Transverse colon (tissue), 4 donors: ENCODE results near the gene CCNC. TPM values are rescaled to one million over a fixed set of nuclear protein-coding genes. Genes with fewer than 3 reads are reported as not detected.

Source experiments
- DNase-seq: peaks from one replicate; pipeline ENCODE4 v3.0.0-alpha.2; 2019
- H3K27ac ChIP-seq, 4 donors: fragments of 200-600 bp; sonication (generic); 2 replicates each; pipeline ENCODE4 v1.5.1; 2016 to 2018; ENCODE audit warnings: inconsistent platforms in 4 of 4
- H3K27me3 ChIP-seq: fragments of 200-600 bp; sonication (generic); 2 replicates; pipeline ENCODE4 v1.5.1; 2017; ENCODE audit warnings: inconsistent platforms
- H3K36me3 ChIP-seq, 4 donors: fragments of 200-600 bp; sonication (generic); 2 replicates each; pipeline ENCODE4 v1.5.1; 2017 to 2019; ENCODE audit warnings: inconsistent platforms in 4 of 4
- H3K4me1 ChIP-seq, 4 donors: fragments of 200-600 bp; sonication (generic); 2 replicates each; pipeline ENCODE4 v1.5.1; 2017 to 2020; ENCODE audit warnings: inconsistent platforms in 4 of 4
- H3K4me3 ChIP-seq, 4 donors: fragments of 200-600 bp; sonication (generic); 1 replicate in 1 of 4; 2 replicates in 3 of 4; pipeline versions ENCODE4 v1.5.1 to v1.6.1; 2017 to 2019; ENCODE audit warnings: inconsistent platforms in 4 of 4
- H3K9me3 ChIP-seq, 2 donors: fragments of 200-600 bp; sonication (generic); 2 replicates each; pipeline ENCODE4 v1.5.1; 2017 to 2019; ENCODE audit warnings: inconsistent platforms in 2 of 2
- EP300 ChIP-seq: sonication (generic); formaldehyde crosslinking; IDR thresholded peaks from one replicate; pipeline ENCODE4 v1.6.1; 2017; ENCODE audit warnings: antibody characterized with exemption, low read depth
- POLR2A ChIP-seq: fragments of 450-650 bp; IDR thresholded peaks from one replicate; pipeline ENCODE4 v1.6.1; 2016; ENCODE audit warnings: antibody characterized with exemption, mild to moderate bottlenecking, moderate library complexity
- POLR2AphosphoS5 ChIP-seq, 3 donors: sonication (generic); formaldehyde crosslinking; IDR thresholded peaks; one replicate each; pipeline ENCODE4 v1.6.1; 2016; ENCODE audit warnings: antibody characterized with exemption in 3 of 3
- WGBS, 2 donors: methylation state at CpG; one replicate each; pipeline ENCODE4 v1.1.5; 2018; ENCODE audit warnings: low coverage in 1 of 2; 5-methylcytosine and 5-hydroxymethylcytosine counted together
- in situ Hi-C, 4 donors: fragments of 200-750 bp; cut with MboI; loops; one replicate each; pipeline versions ENCODE4 v1.15.0 to v1.15.1; 2017; ENCODE audit warnings: low sequenced_read_pairs in 3 of 4, low pct_ligation_motif_present in 1 of 4, low pct_unique_long_range_greater_than_20kb in 1 of 4
- intact Hi-C: fragments of 100-400 bp; cut with DNase I; formaldehyde crosslinking; loops from one replicate; pipeline ENCODE4 v1.15.1; 2023; ENCODE audit warnings: low total_unique reads
- small RNA-seq, 4 donors: library from RNA; depleted of rRNA; stranded (forward); fragments of <200 nt; gene quantifications; one replicate each; pipeline ENCODE3, GENCODE V24; 2016
- total RNA-seq, 4 donors: library from RNA; depleted of rRNA; stranded (reverse); fragments of >200 nt; gene quantifications; one replicate each; pipeline ENCODE4 v1.1.0, GENCODE V29; 2016
- TF ChIP-seq, protein P1 (sequence below), 5 experiments: fragments of 200-600 bp in 3 of 5; fragments of 450-650 bp in 2 of 5; sonication (generic) in 3 of 5; IDR thresholded peaks; 1 replicate in 2 of 5; 2 replicates in 3 of 5; pipeline ENCODE4 v1.5.1; 2016 to 2017; ENCODE audit warnings: antibody characterized with exemption in 5 of 5, inconsistent platforms in 3 of 5, mild to moderate bottlenecking in 2 of 5, moderate library complexity in 1 of 5

The CCNC gene
- total RNA-seq, 4 donors from 2014 or later = 47.0 to 104 (median 63.6) TPM

DNA sequence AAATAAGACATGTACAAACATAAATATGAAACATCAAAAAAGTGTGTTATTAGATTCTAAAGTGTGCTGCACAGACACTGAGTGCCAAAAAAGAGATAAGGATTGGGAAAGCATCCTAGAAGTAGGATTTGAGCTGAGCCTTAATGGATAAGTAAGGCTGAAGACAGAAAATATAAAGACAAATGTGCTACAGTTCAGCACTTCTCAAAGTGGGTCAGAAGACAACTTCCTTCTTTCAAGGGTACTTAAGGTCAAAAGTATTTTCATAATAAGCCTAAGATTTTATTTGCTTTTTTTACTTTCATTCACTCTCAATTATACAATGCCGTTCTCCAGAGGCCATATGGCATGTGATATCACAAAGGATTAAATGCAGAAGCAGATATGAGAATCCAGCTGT lies 70.0 kb downstream of the CCNC start:
- in situ Hi-C loops (no loop called here), intact Hi-C loops (no loop called here)
- H3K36me3 ChIP-seq = peaks cover 0 to 9% (median 2%) of the 10 kb centered on the region in 4 donors

DNA sequence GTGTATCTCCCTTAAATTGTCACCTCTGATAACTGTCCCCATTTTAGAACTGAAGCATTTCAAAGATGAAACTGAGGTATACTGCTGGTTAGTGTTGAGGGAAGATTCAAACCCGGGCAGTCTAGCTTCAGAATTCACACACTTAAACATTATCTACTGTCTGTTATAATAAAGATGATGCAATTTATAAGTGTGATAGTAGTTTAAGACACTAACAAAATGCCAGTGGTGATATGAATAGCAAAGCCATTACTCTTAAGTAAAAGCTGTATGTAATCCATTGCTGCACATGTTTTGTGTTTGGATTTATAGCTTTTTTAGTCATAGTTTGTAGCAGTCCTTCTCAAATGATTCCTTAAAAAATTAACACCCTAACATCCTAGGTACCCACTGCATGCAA lies 73.0 kb downstream of the CCNC start:
- Histone ChIP-seq H3K27me3 (no peaks in the 10 kb centered on the region), H3K36me3 (no peaks in the 10 kb centered on the region), H3K9me3 (no peaks in the 10 kb centered on the region), H3K4me3 (no peak overlapping the region), H3K27ac (no peak overlapping the region), H3K4me1 (peaks cover 0 to 18% (median 8%) of the 10 kb centered on the region in 4 donors)
- in situ Hi-C loops (no loop called here), intact Hi-C loops (no loop called here)
- TF ChIP-seq POLR2A (no peak), POLR2AphosphoS5 (IDR thresholded peaks at IDR 0.05) (no peak), EP300 (no peak)
- TF ChIP-seq, protein P1, sequence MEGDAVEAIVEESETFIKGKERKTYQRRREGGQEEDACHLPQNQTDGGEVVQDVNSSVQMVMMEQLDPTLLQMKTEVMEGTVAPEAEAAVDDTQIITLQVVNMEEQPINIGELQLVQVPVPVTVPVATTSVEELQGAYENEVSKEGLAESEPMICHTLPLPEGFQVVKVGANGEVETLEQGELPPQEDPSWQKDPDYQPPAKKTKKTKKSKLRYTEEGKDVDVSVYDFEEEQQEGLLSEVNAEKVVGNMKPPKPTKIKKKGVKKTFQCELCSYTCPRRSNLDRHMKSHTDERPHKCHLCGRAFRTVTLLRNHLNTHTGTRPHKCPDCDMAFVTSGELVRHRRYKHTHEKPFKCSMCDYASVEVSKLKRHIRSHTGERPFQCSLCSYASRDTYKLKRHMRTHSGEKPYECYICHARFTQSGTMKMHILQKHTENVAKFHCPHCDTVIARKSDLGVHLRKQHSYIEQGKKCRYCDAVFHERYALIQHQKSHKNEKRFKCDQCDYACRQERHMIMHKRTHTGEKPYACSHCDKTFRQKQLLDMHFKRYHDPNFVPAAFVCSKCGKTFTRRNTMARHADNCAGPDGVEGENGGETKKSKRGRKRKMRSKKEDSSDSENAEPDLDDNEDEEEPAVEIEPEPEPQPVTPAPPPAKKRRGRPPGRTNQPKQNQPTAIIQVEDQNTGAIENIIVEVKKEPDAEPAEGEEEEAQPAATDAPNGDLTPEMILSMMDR (IDR thresholded peaks at IDR 0.05) = no peak
- WGBS, 2 donors = 85 to 89% methylated on average over 1 of the region's 1 CpG
- no peak for DNase-seq

More for the DNA sequence above, 70.0 kb downstream of the CCNC start:
- WGBS, 2 donors = 17 to 37% methylated on average over 1 of the region's 1 CpG
- no peaks in the 10 kb centered on the region for H3K9me3 ChIP-seq
- no peak for DNase-seq
- H3K27me3 ChIP-seq = no peaks in the 10 kb centered on the region
- no peak overlapping the region for H3K4me3 ChIP-seq
- TF ChIP-seq EP300 = no peak
- TF ChIP-seq POLR2A = no peak
- TF ChIP-seq POLR2AphosphoS5 (IDR thresholded peaks at IDR 0.05) = no peak
- TF ChIP-seq, protein P1 (IDR thresholded peaks at IDR 0.05) = no peak
- H3K4me1 ChIP-seq = peaks cover 0 to 7% (median 0%) of the 10 kb centered on the region in 4 donors
- no peak overlapping the region for H3K27ac ChIP-seq

Small RNA genes within 50 kb of the gene (small RNA-seq; reads per million reads assigned to genes)
- gene RF00019 = 0 reads per million in 4 donors

Other genes starting within 250 kb of the CCNC start
- gene FAXC, start 219.0 kb downstream of the CCNC start, total RNA-seq = 100 to 1,000 TPM in 1 of 4 donors, 1 to 10 TPM in 2, under 1 TPM in 1; 0.75 to 285 (median 7.1) TPM
- gene COQ3, start 174.5 kb downstream of the CCNC start, total RNA-seq = 1 to 10 TPM in 2 of 4 donors, not detected in 2; 4.9 to 5.1 TPM
- gene PNISR, start 143.4 kb downstream of the CCNC start, total RNA-seq = 100 to 1,000 TPM; 118 to 374 (median 219) TPM
- gene USP45, start 53.2 kb downstream of the CCNC start, total RNA-seq = 10 to 100 TPM; 12.6 to 62.1 (median 34.7) TPM
- gene PRDM13, start 38.2 kb upstream of the CCNC start, total RNA-seq = not detected